Measurements from ENCODE around the gene SLAIN2.

The SLAIN2 gene

DNA sequence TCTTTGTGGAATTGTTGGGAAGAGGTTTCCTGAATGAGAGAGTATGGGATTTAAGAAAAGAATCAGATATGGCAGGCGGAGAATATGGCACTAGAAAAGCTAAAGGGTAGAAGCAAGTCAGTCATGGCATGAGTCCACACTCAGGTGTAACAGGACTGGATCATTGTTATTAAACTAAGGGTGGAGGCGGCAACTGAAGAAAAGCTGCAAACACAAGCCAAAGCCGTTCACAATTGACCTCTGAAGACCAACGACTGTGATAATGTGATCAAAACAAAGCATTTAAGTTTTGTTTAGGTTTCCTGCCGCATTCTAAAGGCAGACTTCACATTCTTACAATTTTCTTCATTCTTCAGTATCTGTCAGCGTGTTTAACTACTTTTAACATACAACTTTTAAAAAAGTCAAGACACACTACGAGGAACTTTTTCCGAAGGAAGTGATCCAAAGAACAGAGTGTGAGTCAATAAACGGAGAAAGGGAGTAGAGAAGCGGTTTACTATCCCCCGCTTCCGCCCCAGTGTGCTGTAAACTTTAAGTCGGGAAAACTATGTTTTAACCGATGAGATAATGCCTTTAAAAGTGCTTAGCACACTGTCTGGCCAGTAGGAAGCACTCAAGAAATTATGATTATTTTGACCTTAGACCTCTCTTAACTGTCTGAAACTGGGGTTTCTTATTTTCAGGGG, 909 bp upstream of the SLAIN2 start:
- H3K4me3 Mint-ChIP-seq: peak overlapping the region; percentile 90 to 94
- no peaks in the 10 kb centered on the region for H3K9me3 Mint-ChIP-seq
- DNase-seq (no peak), ATAC-seq (replicated peaks) (no peak)
- H3K27ac Mint-ChIP-seq: peak overlapping the region; percentile 95 to 98
- peaks cover 0 to 2% of the 10 kb centered on the region in 2 donors for H3K27me3 Mint-ChIP-seq
- H3K4me1 Mint-ChIP-seq (ENCODE audit: low read depth in 2 of 2): peaks cover 27 to 41% of the 10 kb centered on the region in 2 donors
- peaks cover 13% of the 10 kb centered on the region for H3K36me3 Mint-ChIP-seq (ENCODE audit: insufficient read depth)

GRCh38 chr4:48341776-48342605, 662 bp downstream of the SLAIN2 start:
- H3K36me3 Mint-ChIP-seq (ENCODE audit: insufficient read depth): peaks cover 13% of the 10 kb centered on the region
- H3K4me1 Mint-ChIP-seq (ENCODE audit: low read depth in 2 of 2): peaks cover 34 to 53% of the 10 kb centered on the region in 2 donors
- ATAC-seq (replicated peaks) (peak; percentile 16), DNase-seq (peak in 2 of 3 experiments; percentile 1 to 16)
- no peaks in the 10 kb centered on the region for H3K27me3 Mint-ChIP-seq
- peak overlapping the region; percentile 90 to 94 for H3K4me3 Mint-ChIP-seq
- no peaks in the 10 kb centered on the region for H3K9me3 Mint-ChIP-seq
- H3K27ac Mint-ChIP-seq: peak overlapping the region; percentile 95 to 98

DNA sequence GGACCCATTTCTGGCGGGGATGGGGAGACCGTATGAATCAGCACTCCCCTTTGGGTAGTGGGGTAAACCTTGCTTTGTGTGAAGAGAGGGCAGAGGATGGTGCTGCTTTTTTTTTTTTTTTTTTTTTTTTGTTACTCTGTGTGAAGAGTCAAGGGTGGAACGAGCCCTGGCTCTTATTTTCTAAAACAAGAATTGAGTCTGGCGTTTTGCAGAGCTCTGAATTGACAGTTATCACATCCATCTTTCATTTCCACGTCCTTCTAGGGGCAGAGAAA, 1.2 kb downstream of the SLAIN2 start:
- no peaks in the 10 kb centered on the region for H3K9me3 Mint-ChIP-seq
- peak overlapping the region; percentile 95 to 98 for H3K27ac Mint-ChIP-seq
- H3K4me1 Mint-ChIP-seq (ENCODE audit: low read depth in 2 of 2): peaks cover 34 to 55% of the 10 kb centered on the region in 2 donors
- H3K36me3 Mint-ChIP-seq (ENCODE audit: insufficient read depth): peaks cover 13% of the 10 kb centered on the region
- ATAC-seq (replicated peaks) (no peak), DNase-seq (peak in 1 of 3 experiments; percentile 5)
- H3K27me3 Mint-ChIP-seq: no peaks in the 10 kb centered on the region
- peak overlapping the region; percentile 90 to 94 for H3K4me3 Mint-ChIP-seq

DNA sequence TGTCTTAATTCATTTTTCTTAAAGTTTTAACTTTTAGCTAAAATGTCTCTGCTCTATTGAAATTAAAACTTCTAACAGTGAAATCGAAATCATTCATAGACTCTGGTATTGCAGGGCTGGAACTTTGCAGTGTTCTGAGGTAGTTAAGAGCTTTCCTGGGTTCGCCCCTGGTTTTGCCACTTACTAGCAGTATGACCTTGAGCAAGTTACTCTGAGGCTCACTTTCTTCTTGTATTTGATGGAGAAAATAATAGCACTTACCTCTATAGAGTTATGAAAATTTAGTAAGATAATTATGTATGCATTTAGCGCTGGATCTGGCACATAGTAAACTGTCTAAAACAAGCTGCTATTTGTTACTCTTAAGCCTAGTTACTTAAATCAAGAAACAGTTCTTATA, 1.7 kb downstream of the SLAIN2 start:
- ATAC-seq (replicated peaks): no peak

DNA sequence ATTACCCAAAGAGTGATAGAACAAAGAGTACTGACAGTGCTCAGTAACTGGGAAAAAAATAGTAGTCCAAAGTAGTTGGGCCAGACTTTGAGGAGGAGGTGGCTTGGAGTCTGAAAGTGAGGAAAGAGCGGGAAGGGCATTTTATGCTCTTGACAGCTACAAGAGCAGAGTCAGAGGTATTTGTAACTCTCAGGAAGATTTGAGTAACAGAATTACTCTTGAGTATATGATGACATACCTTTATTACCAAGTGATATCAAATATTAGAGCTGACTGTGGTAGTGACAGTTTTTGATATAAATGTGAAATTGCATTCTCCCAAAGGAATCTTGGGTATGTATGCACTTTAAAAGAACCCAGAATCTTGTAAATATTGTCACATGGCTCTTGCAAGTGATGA, 2.2 kb downstream of the SLAIN2 start:
- DNase-seq: no peak
- Mint-ChIP-seq H3K9me3 (no peaks in the 10 kb centered on the region), H3K36me3 (ENCODE audit: insufficient read depth) (peaks cover 13% of the 10 kb centered on the region), H3K4me1 (ENCODE audit: low read depth in 2 of 2) (peaks cover 38 to 62% of the 10 kb centered on the region in 2 donors), H3K4me3 (peak overlapping the region; percentile 90 to 94), H3K27ac (no peak overlapping the region), H3K27me3 (no peaks in the 10 kb centered on the region)
- no peak for ATAC-seq (replicated peaks)

More for the DNA sequence above, 1.7 kb downstream of the SLAIN2 start:
- Mint-ChIP-seq H3K4me3 (peak overlapping the region; percentile 90 to 94), H3K9me3 (no peaks in the 10 kb centered on the region), H3K4me1 (ENCODE audit: low read depth in 2 of 2) (peaks cover 38 to 60% of the 10 kb centered on the region in 2 donors), H3K27ac (peak overlapping the region; percentile 95 to 98), H3K27me3 (no peaks in the 10 kb centered on the region), H3K36me3 (ENCODE audit: insufficient read depth) (peaks cover 13% of the 10 kb centered on the region)
- DNase-seq: no peak

DNA sequence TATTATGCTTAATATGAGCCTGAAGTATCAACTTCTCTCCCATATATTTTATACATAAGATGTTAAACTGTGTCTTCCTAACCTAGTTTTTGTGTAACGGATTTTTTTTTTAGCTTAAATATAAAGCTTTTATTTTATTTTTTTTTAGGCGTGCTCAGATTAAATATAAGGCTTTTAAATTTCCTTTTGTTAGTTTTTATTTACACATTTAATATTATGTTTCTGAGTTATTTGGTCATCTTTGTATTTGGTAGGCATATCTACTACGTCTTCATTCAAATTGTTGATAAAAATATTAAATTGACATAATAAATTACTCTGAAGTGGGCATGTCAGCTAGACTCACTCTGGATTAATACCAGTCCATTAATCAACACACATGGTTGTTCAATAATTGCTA, 4.2 kb downstream of the SLAIN2 start:
- peaks cover 40 to 68% of the 10 kb centered on the region in 2 donors for H3K4me1 Mint-ChIP-seq (ENCODE audit: low read depth in 2 of 2)
- no peak overlapping the region for H3K27ac Mint-ChIP-seq
- ATAC-seq (replicated peaks) (no peak), DNase-seq (no peak)
- peaks cover 13% of the 10 kb centered on the region for H3K36me3 Mint-ChIP-seq (ENCODE audit: insufficient read depth)
- no peaks in the 10 kb centered on the region for H3K9me3 Mint-ChIP-seq
- no peaks in the 10 kb centered on the region for H3K27me3 Mint-ChIP-seq
- no peak overlapping the region for H3K4me3 Mint-ChIP-seq

- Mint-ChIP-seq H3K4me1 (ENCODE audit: low read depth in 2 of 2) (peaks cover 41 to 74% of the 10 kb centered on the region in 2 donors), H3K27me3 (no peaks in the 10 kb centered on the region), H3K9me3 (no peaks in the 10 kb centered on the region), H3K27ac (no peak overlapping the region), H3K36me3 (ENCODE audit: insufficient read depth) (peaks cover 6% of the 10 kb centered on the region), H3K4me3 (peak overlapping the region in 1 of 2 donors; percentile 4)
- ATAC-seq (replicated peaks) (no peak), DNase-seq (no peak)
Measured at GRCh38 chr4:48346594-48346993, 5.3 kb downstream of the SLAIN2 start.

- peaks cover 3% of the 10 kb centered on the region for H3K36me3 Mint-ChIP-seq (ENCODE audit: insufficient read depth)
- peak overlapping the region in 1 of 2 donors; percentile 17 for H3K4me3 Mint-ChIP-seq
- no peaks in the 10 kb centered on the region for H3K9me3 Mint-ChIP-seq
- H3K27me3 Mint-ChIP-seq: no peaks in the 10 kb centered on the region
- DNase-seq (no peak), ATAC-seq (replicated peaks) (no peak)
- no peak overlapping the region for H3K27ac Mint-ChIP-seq
- peaks cover 40 to 74% of the 10 kb centered on the region in 2 donors for H3K4me1 Mint-ChIP-seq (ENCODE audit: low read depth in 2 of 2)
Measured at GRCh38 chr4:48347282-48347921, 6.1 kb downstream of the SLAIN2 start.

GRCh38 chr4:48350871-48351270, 9.5 kb downstream of the SLAIN2 start:
- H3K9me3 Mint-ChIP-seq: no peaks in the 10 kb centered on the region
- H3K4me3 Mint-ChIP-seq: no peak overlapping the region
- H3K27ac Mint-ChIP-seq: peak overlapping the region in 1 of 2 donors; percentile 41
- peaks cover 7% of the 10 kb centered on the region for H3K36me3 Mint-ChIP-seq (ENCODE audit: insufficient read depth)
- DNase-seq (no peak), ATAC-seq (replicated peaks) (no peak)
- H3K27me3 Mint-ChIP-seq: no peaks in the 10 kb centered on the region
- H3K4me1 Mint-ChIP-seq (ENCODE audit: low read depth in 2 of 2): peaks cover 30 to 72% of the 10 kb centered on the region in 2 donors

- Mint-ChIP-seq H3K36me3 (ENCODE audit: insufficient read depth) (peaks cover 7% of the 10 kb centered on the region), H3K4me1 (ENCODE audit: low read depth in 2 of 2) (peaks cover 23 to 65% of the 10 kb centered on the region in 2 donors), H3K27ac (peak overlapping the region in 1 of 2 donors; percentile 11), H3K27me3 (no peaks in the 10 kb centered on the region), H3K9me3 (no peaks in the 10 kb centered on the region), H3K4me3 (no peak overlapping the region)
- no peak for ATAC-seq (replicated peaks)
- DNase-seq: no peak
Measured at GRCh38 chr4:48352793-48353192, 11.5 kb downstream of the SLAIN2 start.

DNA sequence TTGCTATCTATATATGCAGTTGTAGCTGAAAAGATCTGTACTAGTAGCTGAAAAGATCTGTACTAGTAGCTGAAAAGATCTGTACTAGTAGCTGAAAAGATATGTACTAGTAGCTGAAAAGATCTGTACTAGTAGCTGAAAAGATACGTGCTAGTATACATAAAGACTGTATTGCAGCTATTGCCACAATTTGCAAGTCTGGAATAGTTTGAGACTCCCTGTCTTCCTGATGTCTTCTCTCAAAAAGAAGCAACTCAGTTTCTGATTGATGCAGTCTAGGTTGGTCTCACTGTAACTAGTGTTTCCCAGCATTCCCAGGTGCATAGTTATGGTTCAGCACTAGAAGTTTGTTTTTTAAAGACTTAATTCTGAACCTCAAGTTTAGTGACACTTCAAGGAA, 15.0 kb downstream of the SLAIN2 start:
- Mint-ChIP-seq H3K4me3 (no peak overlapping the region), H3K27ac (no peak overlapping the region), H3K36me3 (ENCODE audit: insufficient read depth) (peaks cover 11% of the 10 kb centered on the region), H3K4me1 (ENCODE audit: low read depth in 2 of 2) (peaks cover 22 to 53% of the 10 kb centered on the region in 2 donors), H3K27me3 (no peaks in the 10 kb centered on the region), H3K9me3 (no peaks in the 10 kb centered on the region)
- DNase-seq: no peak
- no peak for ATAC-seq (replicated peaks)

DNA sequence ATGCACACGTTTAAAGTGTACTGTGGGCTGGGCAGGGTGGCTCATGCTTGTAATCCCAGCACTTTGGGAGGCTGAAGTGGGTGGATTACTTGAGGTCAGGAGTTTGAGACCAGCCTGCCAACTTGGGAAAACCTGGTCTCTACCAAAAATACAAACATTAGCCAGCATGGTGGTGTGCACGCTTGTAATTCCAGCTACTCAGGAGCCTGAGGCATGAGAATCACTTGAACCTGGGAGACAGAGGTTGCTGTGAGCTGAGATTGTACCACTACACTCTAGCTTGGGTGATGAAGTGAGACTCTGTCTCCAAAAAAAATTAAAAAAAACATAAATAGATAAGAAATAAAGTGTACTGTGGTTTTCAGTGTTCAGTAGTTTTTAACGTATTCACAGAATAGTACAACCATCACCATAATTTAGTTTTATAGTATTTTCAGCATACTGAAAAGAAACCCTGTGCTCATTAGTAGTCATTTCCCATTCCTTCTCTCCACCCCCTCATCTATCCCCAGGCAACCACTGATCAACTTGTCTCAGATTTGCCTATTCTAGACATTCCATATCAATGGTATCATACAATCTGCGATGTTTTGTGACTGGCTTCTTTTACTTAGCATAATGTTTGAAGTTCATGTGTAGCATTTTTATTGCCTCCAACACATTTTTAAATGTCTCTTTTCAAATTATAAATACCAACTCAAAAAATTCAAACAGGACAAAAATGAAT, 19.1 kb downstream of the SLAIN2 start:
- Mint-ChIP-seq H3K4me3 (no peak overlapping the region), H3K4me1 (ENCODE audit: low read depth in 2 of 2) (peaks cover 12 to 22% of the 10 kb centered on the region in 2 donors)

GRCh38 chr4:48361012-48361400, 19.7 kb downstream of the SLAIN2 start:
- no peaks in the 10 kb centered on the region for H3K27me3 Mint-ChIP-seq
- H3K27ac Mint-ChIP-seq: peak overlapping the region in 1 of 2 donors; percentile 52
- peaks cover 10% of the 10 kb centered on the region for H3K36me3 Mint-ChIP-seq (ENCODE audit: insufficient read depth)
- H3K4me3 Mint-ChIP-seq: no peak overlapping the region
- DNase-seq: no peak
- ATAC-seq (replicated peaks): no peak
- no peaks in the 10 kb centered on the region for H3K9me3 Mint-ChIP-seq
- peaks cover 14 to 27% of the 10 kb centered on the region in 2 donors for H3K4me1 Mint-ChIP-seq (ENCODE audit: low read depth in 2 of 2)

More for the DNA sequence above, 19.1 kb downstream of the SLAIN2 start:
- no peaks in the 10 kb centered on the region for H3K27me3 Mint-ChIP-seq
- H3K27ac Mint-ChIP-seq: peak overlapping the region in 1 of 2 donors; percentile 52
- DNase-seq (no peak), ATAC-seq (replicated peaks) (no peak)
- H3K36me3 Mint-ChIP-seq (ENCODE audit: insufficient read depth): peaks cover 4% of the 10 kb centered on the region
- H3K9me3 Mint-ChIP-seq: no peaks in the 10 kb centered on the region
